Stimulated activated CD8-positive, alpha-beta memory T cell treated with anti-CD3 and anti-CD28 coated beads, Interleukin-4, amount 100 ng/mL, for 4 hours (primary cell): ENCODE results near the gene SAMD1.
A peak's percentile ranks its signal among the peaks of the same experiment; 100 is the strongest.

Experiments
- DNase-seq, 2 donors: peaks; one replicate each; pipeline ENCODE4 v3.0.0-alpha.2; 2020; ENCODE audit warnings: low read depth in 2 of 2, low spot score in 1 of 2

SAMD1 gene

GRCh38 chr19:14089662-14090508 is 666 bp downstream of the SAMD1 start:
- no peak for DNase-seq

- no peak for DNase-seq
Measured at GRCh38 chr19:14089412-14089661, 1.2 kb downstream of the SAMD1 start.

- no peak for DNase-seq
Measured at GRCh38 chr19:14088634-14089411, 1.7 kb downstream of the SAMD1 start.

GRCh38 chr19:14086098-14086497 is 4.5 kb downstream of the SAMD1 start:
- DNase-seq = no peak

GRCh38 chr19:14085309-14085995 is 5.1 kb downstream of the SAMD1 start, which contains the start of gene C19orf67:
Gene C19orf67, minus strand, starts transcription at chr19:14085783. Its CDS starts 156 bp downstream, at chr19:14085627.
- DNase-seq = no peak

GRCh38 chr19:14082675-14082960 is 7.9 kb downstream of the SAMD1 start:
- DNase-seq = no peak

- DNase-seq = no peak
Measured at GRCh38 chr19:14081797-14082674, 8.5 kb downstream of the SAMD1 start.

- DNase-seq = peak; percentile 98 to 99
Measured at GRCh38 chr19:14080887-14081796, 9.4 kb downstream of the SAMD1 start.

- no peak for DNase-seq
Measured at GRCh38 chr19:14078411-14078810, 12.1 kb downstream of the SAMD1 start.

GRCh38 chr19:14073925-14074838 is 16.4 kb downstream of the SAMD1 start:
- DNase-seq = no peak

GRCh38 chr19:14073261-14073924 is 17.2 kb downstream of the SAMD1 start:
- DNase-seq = peak in 1 of 2 donors; percentile 43

- no peak for DNase-seq
Measured at GRCh38 chr19:14072535-14073260, 17.9 kb downstream of the SAMD1 start, which contains the start of gene MISP3. Gene MISP3, plus strand, starts transcription at chr19:14072786. Its CDS starts 524 bp downstream, at chr19:14073310.

GRCh38 chr19:14070268-14071050 is 20.1 kb downstream of the SAMD1 start:
- DNase-seq = no peak

GRCh38 chr19:14066134-14066533 is 24.4 kb downstream of the SAMD1 start:
- DNase-seq = no peak

- DNase-seq = no peak
Measured at GRCh38 chr19:14063105-14063504, 27.4 kb downstream of the SAMD1 start.

- DNase-seq = no peak
Measured at GRCh38 chr19:14062558-14062855, 28.0 kb downstream of the SAMD1 start.
